Ectodermal cell (in vitro differentiated cells): Measurements from ENCODE around the gene TUBB4A.

Source experiments
- H3K27ac ChIP-seq: 2 replicates; pipeline ENCODE4 v1.7.0; 2013; ENCODE audit warnings: mild to moderate bottlenecking, low read depth, low read length; ENCODE audit not compliant: insufficient read depth, poor library complexity, severe bottlenecking
- H3K27me3 ChIP-seq: 2 replicates; pipeline ENCODE4 v1.7.0; 2013; ENCODE audit warnings: mild to moderate bottlenecking, low read length; ENCODE audit not compliant: insufficient read depth, control insufficient read depth, poor library complexity, severe bottlenecking
- H3K36me3 ChIP-seq: one replicate; pipeline ENCODE4 v1.7.0; 2013; ENCODE audit warnings: low read length; ENCODE audit not compliant: control insufficient read depth, insufficient read depth
- H3K4me1 ChIP-seq: one replicate; pipeline ENCODE4 v1.7.0; 2013; ENCODE audit warnings: low read length; ENCODE audit not compliant: control insufficient read depth, insufficient read depth
- H3K4me3 ChIP-seq: 2 replicates; pipeline ENCODE4 v1.7.0; 2013; ENCODE audit warnings: low read depth, low read length, control low read depth; ENCODE audit not compliant: insufficient read depth
- H3K9me3 ChIP-seq: 2 replicates; pipeline ENCODE4 v1.7.0; 2013; ENCODE audit warnings: mild to moderate bottlenecking, low read length, moderate library complexity; ENCODE audit not compliant: control insufficient read depth
- WGBS, 2 experiments: methylation state at CpG; one replicate each; pipeline ENCODE4 v1.1.7; 2013; ENCODE audit warnings: missing lambda C conversion rate in 2 of 2; 5-methylcytosine and 5-hydroxymethylcytosine counted together

TUBB4A gene

DNA sequence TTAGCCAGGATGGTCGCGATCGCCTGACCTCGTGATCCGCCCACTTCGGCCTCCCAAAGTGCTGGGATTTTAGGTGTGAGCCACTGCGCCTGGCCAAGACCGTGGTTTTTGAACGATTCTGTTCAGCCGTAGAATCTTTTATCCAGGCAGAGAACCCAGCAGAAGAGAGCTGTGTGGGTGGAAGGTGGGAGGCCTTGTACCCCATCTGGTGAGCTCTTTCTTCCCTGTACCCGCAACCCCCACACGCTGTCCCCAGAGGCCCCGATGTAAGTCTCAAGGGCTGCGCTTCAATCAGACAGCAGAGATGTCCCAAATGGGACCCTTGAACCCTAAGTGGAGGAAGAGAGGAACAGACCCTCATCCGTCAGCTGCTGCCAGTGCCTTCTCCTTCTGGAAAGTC lies 46.2 kb downstream of the TUBB4A start:
- Histone ChIP-seq H3K27ac (no peak overlapping the region), H3K4me3 (no peak overlapping the region)
- WGBS, 2 experiments: 91 to 95% methylated on average over 15 of the region's 15 CpGs

DNA sequence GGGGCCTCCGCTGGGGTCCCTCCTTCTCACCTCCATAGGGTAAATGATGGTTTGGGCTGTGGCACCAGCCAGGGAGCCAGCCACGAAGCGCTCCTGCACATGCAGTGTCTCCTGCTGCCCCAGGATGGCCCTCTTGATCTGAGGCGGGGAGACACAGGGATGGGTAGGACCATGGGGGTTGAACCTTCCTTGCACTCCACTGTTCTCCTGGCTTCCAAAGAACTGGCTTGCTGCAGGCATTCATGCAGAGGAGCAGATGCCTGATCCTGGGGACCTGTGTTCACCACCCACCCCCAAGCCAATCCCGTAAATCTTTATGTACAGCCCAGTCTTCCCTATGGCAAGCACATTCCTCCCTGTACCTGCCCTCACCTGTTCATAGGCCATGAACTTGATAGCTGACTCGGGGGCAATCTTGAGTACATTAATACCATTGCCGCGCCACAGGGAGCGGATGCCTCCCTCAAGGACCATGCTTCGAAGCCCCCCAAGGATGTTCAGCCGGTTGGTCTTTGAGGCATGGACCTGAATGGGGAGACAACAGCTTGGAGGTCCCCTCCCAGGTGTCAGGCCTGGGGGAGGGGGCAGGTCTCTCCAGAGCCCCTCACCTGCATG lies 48.1 kb downstream of the TUBB4A start:
- H3K4me3 ChIP-seq: no peak overlapping the region
- no peak overlapping the region for H3K27ac ChIP-seq
- peaks cover 29% of the 10 kb centered on the region for H3K36me3 ChIP-seq
- H3K27me3 ChIP-seq: peaks cover 5% of the 10 kb centered on the region
- H3K9me3 ChIP-seq: no peaks in the 10 kb centered on the region
- H3K4me1 ChIP-seq: peaks cover 5% of the 10 kb centered on the region
- WGBS, 2 experiments: 94 to 95% methylated on average over 11 of the region's 11 CpGs

More for the DNA sequence above, 46.2 kb downstream of the TUBB4A start:
- peaks cover 29% of the 10 kb centered on the region for H3K36me3 ChIP-seq
- H3K27me3 ChIP-seq: peaks cover 6% of the 10 kb centered on the region
- H3K4me1 ChIP-seq: peaks cover 6% of the 10 kb centered on the region
- H3K9me3 ChIP-seq: no peaks in the 10 kb centered on the region

DNA sequence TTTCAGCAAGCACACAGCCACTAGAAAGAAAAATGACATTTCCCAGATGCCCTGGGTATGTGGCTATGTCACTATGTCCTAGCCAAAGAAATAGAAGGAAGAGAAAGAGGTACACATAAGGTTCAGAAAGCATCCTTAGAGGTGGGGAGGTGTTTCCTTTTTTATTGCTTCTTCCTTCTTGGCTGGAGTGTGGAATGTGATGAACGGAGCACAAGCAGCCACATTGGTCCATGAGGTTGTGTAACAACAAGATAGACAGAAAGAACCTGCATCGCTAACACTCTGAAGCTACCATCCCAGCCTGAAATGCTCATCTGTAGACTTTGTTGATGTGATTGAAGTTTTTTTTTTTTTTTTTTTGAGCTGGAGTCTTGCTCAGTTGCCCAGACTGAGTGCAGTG lies 49.2 kb downstream of the TUBB4A start:
- no peaks in the 10 kb centered on the region for H3K9me3 ChIP-seq
- no peaks in the 10 kb centered on the region for H3K27me3 ChIP-seq
- 100% methylated on average over 2 of the region's 2 CpGs for WGBS, 2 experiments
- H3K4me1 ChIP-seq: no peaks in the 10 kb centered on the region
- H3K4me3 ChIP-seq: no peak overlapping the region
- H3K27ac ChIP-seq: no peak overlapping the region
- H3K36me3 ChIP-seq: peaks cover 29% of the 10 kb centered on the region

DNA sequence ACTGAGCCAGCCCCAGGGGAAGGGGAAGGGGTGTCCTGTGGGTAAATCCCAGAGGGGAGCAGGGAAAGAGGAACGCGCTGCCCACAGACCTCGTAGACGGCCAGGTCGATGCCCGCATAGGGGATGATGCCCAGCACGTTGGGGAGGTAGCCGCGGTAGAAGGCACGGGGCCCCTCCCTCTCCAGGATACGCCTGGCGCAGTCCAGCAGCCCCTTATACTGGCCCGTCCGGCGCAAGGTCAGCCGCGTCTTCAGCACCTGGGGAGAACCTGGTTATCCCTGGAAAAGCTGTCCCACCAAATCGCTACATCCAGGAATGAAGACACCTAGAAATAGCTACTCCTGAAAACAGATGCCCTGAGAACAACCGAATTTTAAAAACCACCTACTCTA lies 49.9 kb downstream of the TUBB4A start:
- H3K36me3 ChIP-seq: peaks cover 29% of the 10 kb centered on the region
- H3K4me1 ChIP-seq: no peaks in the 10 kb centered on the region
- H3K4me3 ChIP-seq: no peak overlapping the region
- no peaks in the 10 kb centered on the region for H3K9me3 ChIP-seq
- H3K27me3 ChIP-seq: no peaks in the 10 kb centered on the region
- no peak overlapping the region for H3K27ac ChIP-seq
- 96% methylated on average over 19 of the region's 19 CpGs for WGBS, 2 experiments

DNA sequence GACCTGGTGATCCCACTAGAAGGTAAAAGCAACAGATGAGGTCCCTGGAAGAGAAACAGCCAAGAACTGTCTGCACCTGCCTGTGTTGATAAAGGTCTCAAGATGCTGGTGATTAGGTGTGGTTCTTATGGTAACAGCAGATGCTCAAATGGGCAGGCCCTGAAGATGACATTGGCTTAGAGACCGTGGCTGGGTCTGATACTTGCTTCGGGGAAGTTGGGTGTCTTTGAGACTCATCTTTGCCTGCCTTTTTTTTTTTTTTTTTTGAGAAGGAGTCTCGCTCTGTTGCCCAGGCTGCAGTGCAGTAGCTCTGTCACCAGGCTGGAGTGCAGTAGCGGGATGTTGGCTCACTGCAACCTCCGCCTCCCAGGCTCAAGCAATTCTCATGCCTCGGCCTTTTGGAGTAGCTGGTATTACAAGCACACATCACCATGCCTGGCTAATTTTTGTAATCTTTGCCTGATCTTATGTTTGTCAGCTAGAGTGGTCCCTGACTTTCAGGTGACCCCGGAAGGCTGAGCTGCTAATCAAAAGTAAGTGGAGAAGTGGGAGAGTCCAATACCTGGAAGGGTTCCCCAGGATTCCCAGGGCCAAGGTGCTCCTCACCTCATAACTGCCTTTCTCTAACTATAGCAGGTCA lies 50.4 kb downstream of the TUBB4A start:
- 89 to 92% methylated on average over 7 of the region's 7 CpGs for WGBS, 2 experiments
- H3K27ac ChIP-seq: no peak overlapping the region
- no peaks in the 10 kb centered on the region for H3K4me1 ChIP-seq
- no peaks in the 10 kb centered on the region for H3K9me3 ChIP-seq
- no peaks in the 10 kb centered on the region for H3K27me3 ChIP-seq
- H3K36me3 ChIP-seq: peaks cover 29% of the 10 kb centered on the region
- H3K4me3 ChIP-seq: no peak overlapping the region

DNA sequence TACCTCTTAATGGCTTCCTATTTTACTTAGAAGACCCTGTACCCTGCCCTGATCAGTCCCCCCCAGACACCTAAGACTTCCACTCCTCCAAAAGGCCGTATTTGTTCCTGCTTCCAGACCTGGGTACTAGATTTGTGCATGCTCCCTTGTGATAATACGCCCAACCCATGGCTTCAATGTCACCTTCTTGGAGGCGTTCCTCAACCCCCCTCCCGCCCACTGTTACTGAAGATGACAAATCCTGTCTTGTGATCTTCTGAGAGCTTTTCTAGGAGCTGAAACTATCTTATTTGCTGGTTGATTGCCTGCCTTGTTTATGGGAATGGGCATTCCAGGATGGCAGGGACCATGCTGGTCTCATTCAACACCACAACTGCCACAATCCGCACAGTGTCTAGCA lies 51.9 kb downstream of the TUBB4A start:
- Histone ChIP-seq H3K27ac (no peak overlapping the region), H3K4me1 (no peaks in the 10 kb centered on the region), H3K27me3 (no peaks in the 10 kb centered on the region), H3K36me3 (peaks cover 21% of the 10 kb centered on the region), H3K9me3 (no peaks in the 10 kb centered on the region), H3K4me3 (no peak overlapping the region)
- WGBS, 2 experiments: 95 to 96% methylated on average over 5 of the region's 5 CpGs

DNA sequence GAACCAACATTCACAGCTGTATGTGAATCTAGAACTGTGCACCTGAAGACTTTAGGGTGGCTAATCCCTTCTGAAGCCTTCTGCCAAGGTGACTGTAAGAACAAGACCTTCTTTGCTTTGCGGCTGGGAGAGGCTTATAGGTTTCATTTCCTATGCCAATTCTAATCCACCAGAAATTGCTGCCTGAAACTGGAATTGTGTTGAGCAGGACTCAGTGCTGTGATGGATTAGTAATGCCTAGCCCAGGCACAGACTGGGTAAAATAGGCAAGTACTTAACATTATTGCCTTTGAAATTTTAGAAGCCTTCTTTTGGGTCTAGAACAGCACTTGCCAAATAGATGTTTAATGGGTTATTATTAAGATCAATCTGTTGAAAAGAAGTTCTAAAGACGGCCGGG lies 54.1 kb downstream of the TUBB4A start:
- Histone ChIP-seq H3K4me3 (no peak overlapping the region), H3K9me3 (no peaks in the 10 kb centered on the region), H3K36me3 (peaks cover 3% of the 10 kb centered on the region), H3K4me1 (no peaks in the 10 kb centered on the region), H3K27me3 (no peaks in the 10 kb centered on the region), H3K27ac (no peak overlapping the region)
- 90 to 93% methylated on average over 3 of the region's 3 CpGs for WGBS, 2 experiments

DNA sequence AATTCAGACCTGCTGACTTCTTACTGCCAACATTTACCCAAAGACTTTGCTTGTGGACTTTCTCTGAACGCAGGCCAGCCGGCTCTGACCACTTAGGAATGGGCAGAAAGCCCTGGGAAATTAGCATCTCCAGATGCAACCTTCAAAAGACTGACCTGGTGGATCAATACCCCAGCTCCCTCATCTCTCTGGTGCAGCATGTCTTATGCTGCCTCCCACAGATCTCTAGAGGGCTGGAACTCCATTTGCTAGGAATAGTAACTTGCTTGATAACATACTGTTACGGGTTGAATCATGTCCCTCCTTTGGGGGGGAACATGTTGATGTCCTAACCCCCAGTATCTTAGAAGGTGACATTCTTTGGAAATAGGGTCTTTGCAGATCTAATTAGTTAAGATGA lies 55.7 kb downstream of the TUBB4A start:
- Histone ChIP-seq H3K4me1 (no peaks in the 10 kb centered on the region), H3K9me3 (no peaks in the 10 kb centered on the region), H3K4me3 (no peak overlapping the region), H3K36me3 (peaks cover 3% of the 10 kb centered on the region), H3K27me3 (no peaks in the 10 kb centered on the region), H3K27ac (no peak overlapping the region)
- WGBS, 2 experiments: 93 to 94% methylated on average over 3 of the region's 3 CpGs
